Activated gamma-delta T cell (primary cell): ENCODE data around the gene AP4E1.
"Not testable (repeated sequence)": the region's sequence is repeated elsewhere in the genome, so short reads cannot be mapped to it uniquely, and the experiment has no call there.

Source experiments
- DNase-seq: peaks from one replicate; lab custom pipeline; 2025; lab: John Stamatoyannopoulos, UW

The AP4E1 gene

GRCh38 chr15:50889589-50889988 is 18.9 kb upstream of the AP4E1 start:
- no peak for DNase-seq

GRCh38 chr15:50890751-50891150 is 17.7 kb upstream of the AP4E1 start:
- no peak for DNase-seq

DNA sequence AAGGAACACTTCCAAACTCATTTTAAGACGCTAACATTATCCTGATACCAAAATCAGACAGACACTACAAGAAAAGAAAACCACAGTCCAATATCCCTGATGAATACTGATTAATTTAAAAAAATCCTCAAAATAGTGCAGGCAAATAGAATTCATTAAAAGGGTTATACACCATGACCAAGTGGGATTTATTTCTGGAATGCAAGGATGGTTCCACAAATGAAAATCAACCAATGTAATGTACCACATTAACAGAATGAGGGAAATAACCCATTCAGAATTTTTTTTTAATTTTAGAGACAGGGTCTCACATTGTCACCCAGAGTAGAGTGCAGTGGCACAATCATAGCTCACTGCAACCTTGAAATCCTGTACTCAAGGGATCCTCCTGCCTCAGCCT is 17.3 kb upstream of the AP4E1 start:
- no peak for DNase-seq

- DNase-seq, result no peak
Measured at GRCh38 chr15:50893976-50894375, 14.5 kb upstream of the AP4E1 start.

DNA sequence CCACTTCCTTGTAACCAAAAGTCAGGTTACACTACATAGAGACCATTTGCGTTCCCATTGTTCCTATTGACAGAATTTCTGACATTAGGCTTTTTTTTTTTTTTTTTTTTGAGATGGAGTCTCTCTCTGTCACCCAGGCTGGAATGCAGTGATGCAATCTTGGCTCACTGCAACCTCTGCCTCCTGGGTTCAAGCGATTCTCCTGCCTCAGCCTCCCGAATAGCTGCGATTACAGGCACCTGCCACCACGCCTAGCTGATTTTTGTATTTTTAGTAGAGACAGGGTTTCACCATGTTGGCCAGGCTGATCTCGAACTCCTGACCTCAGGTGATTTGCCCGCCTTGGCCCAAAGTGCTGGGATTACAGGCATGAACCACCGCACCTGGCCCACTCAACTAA is 7.1 kb upstream of the AP4E1 start:
- not testable (repeated sequence) for DNase-seq

DNA sequence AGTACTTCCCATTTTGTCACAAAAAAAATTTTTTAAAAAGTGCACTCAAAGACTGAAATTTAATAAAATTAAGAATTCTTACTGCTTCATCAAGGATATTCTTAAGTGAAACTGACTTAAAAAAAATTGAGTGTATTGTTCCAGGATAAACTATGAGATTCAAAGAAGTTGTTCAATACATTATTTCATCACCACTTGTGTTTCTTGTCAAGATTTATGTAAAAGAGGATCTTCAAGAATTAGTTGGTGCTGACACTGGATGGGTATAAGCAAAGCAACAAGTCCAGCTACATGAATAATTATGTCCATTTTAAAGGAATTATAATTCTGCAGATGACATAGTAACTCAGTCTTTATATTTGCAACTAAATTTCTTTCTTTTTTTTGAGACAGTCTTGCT is 4.3 kb upstream of the AP4E1 start:
- no peak for DNase-seq

DNA sequence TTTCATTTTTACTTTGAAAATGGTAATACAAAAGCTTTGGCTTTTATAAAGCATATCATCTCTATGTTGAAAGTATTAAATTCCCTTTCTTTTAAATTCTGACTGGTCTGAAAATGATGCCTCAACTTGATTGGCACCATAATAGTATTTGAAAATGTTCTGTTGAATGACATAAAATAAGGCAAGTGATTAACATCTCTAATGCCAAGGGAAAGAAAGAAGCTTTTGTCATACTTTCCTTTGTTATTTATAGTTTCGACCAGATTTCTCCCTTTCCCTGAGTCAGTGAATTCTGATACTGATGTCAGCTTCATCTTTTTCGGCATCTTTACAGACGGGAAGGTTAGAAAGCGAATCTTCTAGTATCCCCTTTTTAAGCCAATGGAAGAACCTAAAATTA is 3.4 kb upstream of the AP4E1 start:
- no peak for DNase-seq

- DNase-seq, result no peak
Measured at GRCh38 chr15:50906954-50907600, 1.4 kb upstream of the AP4E1 start.

GRCh38 chr15:50907601-50908208 is 778 bp upstream of the AP4E1 start:
- DNase-seq, result no peak

DNA sequence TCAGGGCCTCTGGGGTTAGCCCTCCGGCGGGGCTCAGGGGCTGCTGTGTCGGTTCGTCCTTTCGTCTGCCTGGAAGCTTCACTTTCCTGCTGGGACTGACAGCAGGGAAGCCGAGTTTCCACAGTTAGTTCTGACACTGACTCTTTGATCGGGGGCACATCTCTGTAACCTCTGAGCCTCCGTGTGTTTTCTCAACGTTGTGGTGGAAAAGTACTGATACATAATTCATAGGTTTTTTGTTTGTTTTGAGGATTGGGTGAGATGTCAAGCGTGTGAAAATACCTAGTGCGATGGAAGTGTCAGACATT is 481 bp downstream of the AP4E1 start:
- no peak for DNase-seq

- not testable (repeated sequence) for DNase-seq
Measured at GRCh38 chr15:50910426-50910795, 1.9 kb downstream of the AP4E1 start.

- DNase-seq, result no peak
Measured at GRCh38 chr15:50911001-50911400, 2.5 kb downstream of the AP4E1 start.

DNA sequence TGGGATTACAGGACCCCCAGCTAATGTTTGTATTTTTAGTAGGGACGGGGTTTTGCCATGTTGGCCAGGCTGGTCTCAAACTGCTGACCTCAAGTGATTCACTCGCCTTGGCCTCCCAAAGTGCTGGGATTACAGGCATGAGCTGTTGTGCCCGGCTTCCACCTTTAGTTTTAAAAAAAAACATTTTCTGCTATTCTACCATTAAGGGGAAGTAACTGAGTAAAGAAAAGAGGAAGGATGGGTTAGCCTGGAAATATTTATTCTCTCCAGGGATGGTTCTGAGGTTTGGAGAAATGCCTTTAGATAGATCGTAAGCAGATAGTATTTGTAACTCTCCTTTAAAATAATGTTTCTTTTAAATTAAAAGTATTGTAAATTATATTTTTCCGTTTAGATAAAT is 3.1 kb downstream of the AP4E1 start:
- DNase-seq, result no peak

- DNase-seq, result no peak
Measured at GRCh38 chr15:50916400-50916799, 7.9 kb downstream of the AP4E1 start.

- not testable (repeated sequence) for DNase-seq
Measured at GRCh38 chr15:50919359-50919758, 10.9 kb downstream of the AP4E1 start.

- DNase-seq, result no peak
Measured at GRCh38 chr15:50925281-50925680, 16.8 kb downstream of the AP4E1 start.

- DNase-seq, result no peak
Measured at GRCh38 chr15:50929062-50929461, 20.6 kb downstream of the AP4E1 start.

DNA sequence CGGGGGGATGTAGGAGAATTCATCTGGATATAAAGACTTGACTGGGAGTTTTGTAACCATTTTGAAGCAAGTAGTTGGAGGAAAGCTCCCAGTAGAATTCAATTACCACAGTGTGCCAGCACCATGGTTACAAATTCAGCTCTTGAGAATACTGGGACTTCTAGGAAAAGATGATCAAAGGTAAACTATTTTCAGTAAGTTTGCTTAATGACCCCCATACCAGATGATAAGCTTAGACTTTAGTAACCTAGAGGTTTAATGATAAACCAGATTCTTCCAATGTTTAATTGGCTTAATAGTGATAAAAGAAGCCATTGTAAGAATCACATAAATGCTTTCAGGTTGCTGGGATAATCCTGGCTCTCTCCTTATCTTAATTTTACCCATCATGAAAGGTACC is 22.3 kb downstream of the AP4E1 start:
- no peak for DNase-seq

GRCh38 chr15:50933341-50933740 is 24.9 kb downstream of the AP4E1 start:
- DNase-seq, result no peak

- no peak for DNase-seq
Measured at GRCh38 chr15:50938525-50938924, 30.0 kb downstream of the AP4E1 start.

- no peak for DNase-seq
Measured at GRCh38 chr15:50939911-50940310, 31.4 kb downstream of the AP4E1 start.

DNA sequence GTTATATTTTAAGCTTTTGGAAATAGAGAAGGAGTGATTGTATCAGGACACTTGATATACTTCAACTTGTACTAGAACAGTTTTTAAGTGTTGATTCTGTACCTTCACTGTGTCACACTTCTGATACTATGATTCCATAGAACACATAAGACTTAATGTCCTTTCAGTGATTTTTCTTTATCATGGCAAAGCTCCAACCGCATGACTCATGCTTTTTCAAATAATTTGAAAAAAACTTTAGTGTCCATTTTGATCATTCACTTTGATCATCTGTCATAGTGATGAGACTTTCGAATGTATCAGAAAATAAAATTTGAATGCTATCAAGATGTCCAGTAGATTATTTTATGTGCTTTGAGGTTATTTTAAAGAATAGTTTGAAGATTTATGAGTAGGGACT is 32.0 kb downstream of the AP4E1 start:
- DNase-seq, result no peak

DNA sequence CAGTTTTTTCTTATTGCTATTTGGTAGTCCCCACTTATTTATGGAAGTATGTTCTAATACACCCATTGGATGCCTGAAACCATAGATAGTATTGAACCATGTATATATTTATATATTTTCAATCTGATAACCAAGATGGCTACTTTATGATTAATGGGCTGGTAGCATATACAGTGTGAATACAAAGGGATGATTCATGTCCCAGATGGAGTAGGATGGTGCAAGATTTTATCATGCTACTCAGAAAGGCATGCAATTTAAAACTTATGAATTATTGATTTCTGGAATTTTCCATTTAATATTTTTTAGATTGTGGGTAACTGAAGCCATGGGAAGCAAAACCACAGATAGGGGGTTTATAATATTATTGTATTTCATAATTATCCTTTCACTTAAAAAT is 35.2 kb downstream of the AP4E1 start:
- DNase-seq, result no peak

DNA sequence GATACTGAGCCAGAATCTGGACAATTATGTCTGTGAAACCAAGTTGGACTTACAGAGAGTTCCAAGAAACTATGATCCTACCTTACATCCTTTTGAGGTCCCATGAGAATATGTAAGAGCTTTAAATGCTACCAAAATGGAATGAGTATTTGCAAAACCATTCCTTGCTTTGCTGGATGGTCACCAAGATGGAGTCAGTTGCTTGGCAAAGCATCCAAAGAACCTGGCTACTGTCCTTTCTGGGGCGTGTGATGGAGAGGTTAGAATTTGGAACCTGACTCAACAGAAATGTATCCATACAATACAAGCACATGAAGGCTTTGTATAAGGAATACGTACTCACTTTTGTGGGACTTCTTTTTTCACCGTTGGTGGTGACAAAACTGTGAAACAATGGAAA is 36.2 kb downstream of the AP4E1 start:
- no peak for DNase-seq
